Nephron progenitor cell (in vitro differentiated cells): ENCODE results near the gene SPESP1.

ENCODE experiments used
- DNase-seq: peaks from one replicate; pipeline ENCODE4 v3.0.0; 2021
- H3K27ac Mint-ChIP-seq: 2 replicates; pipeline ENCODE4 v1.8.0; 2021; ENCODE audit warnings: mild to moderate bottlenecking, moderate library complexity, mixed read lengths
- H3K27me3 Mint-ChIP-seq: 2 replicates; pipeline ENCODE4 v1.8.0; 2021; ENCODE audit warnings: mild to moderate bottlenecking, low read depth, mixed read lengths; ENCODE audit not compliant: poor library complexity
- H3K36me3 Mint-ChIP-seq: 2 replicates; pipeline ENCODE4 v1.8.0; 2021; ENCODE audit warnings: low read depth, mixed read lengths
- H3K4me1 Mint-ChIP-seq: 2 replicates; pipeline ENCODE4 v1.8.0; 2021; ENCODE audit warnings: mixed read lengths
- H3K4me3 Mint-ChIP-seq: 2 replicates; pipeline ENCODE4 v1.8.0; 2021; ENCODE audit warnings: mild to moderate bottlenecking, moderate library complexity, mixed read lengths
- H3K9me3 Mint-ChIP-seq: 2 replicates; pipeline ENCODE4 v1.8.0; 2021; ENCODE audit warnings: mild to moderate bottlenecking, moderate library complexity, mixed read lengths
- TF ChIP-seq, protein P1 (sequence below): fragments of 200-600 bp; sonication (generic); IDR thresholded peaks from 2 replicates; pipeline ENCODE4 v1.5.0; 2021; ENCODE audit warnings: antibody characterized with exemption

Gene SPESP1

DNA sequence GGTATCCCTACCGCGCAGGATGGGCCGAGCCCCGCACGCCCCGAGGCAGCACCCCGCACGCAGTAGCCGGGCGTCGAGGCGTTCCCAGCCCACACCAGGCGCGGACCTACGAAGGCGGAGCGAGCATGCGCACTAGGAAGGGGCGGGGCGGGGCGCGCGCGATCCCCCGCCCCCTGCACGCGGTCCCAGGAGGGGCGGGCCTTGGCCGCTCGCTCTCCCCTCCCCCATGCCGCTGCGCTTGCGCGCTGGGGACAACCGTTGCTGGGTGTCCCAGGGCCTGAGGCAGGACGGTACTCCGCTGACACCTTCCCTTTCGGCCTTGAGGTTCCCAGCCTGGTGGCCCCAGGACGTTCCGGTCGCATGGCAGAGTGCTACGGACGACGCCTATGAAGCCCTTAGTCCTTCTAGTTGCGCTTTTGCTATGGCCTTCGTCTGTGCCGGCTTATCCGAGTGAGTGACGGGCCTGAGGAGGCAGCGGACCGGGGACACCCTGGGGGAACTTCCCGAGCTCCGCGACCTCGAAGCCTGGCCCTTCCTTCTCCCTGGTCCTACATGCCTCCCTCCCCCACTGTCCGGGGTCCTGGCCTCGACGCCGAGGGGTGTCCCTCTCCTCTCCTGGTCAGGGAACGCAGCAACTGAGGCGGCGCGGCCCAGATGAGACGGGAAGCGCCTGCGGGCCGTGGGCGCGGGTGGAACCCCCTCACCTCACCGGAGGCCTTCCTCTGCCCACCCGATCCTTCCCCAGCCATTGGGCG lies at the start of gene SPESP1:
Gene SPESP1 (plus strand): TSS at position 258 of the 755 bp plus-strand sequence. CDS start 129 bp downstream, at position 387.
- TF ChIP-seq, protein P1, sequence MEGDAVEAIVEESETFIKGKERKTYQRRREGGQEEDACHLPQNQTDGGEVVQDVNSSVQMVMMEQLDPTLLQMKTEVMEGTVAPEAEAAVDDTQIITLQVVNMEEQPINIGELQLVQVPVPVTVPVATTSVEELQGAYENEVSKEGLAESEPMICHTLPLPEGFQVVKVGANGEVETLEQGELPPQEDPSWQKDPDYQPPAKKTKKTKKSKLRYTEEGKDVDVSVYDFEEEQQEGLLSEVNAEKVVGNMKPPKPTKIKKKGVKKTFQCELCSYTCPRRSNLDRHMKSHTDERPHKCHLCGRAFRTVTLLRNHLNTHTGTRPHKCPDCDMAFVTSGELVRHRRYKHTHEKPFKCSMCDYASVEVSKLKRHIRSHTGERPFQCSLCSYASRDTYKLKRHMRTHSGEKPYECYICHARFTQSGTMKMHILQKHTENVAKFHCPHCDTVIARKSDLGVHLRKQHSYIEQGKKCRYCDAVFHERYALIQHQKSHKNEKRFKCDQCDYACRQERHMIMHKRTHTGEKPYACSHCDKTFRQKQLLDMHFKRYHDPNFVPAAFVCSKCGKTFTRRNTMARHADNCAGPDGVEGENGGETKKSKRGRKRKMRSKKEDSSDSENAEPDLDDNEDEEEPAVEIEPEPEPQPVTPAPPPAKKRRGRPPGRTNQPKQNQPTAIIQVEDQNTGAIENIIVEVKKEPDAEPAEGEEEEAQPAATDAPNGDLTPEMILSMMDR: no peak
- no peak for DNase-seq
- Mint-ChIP-seq H3K36me3 (no peaks in the 10 kb centered on the region), H3K27me3 (peaks cover 10% of the 10 kb centered on the region), H3K27ac (no peak within 1 kb of the TSS), H3K9me3 (peaks cover 17% of the 10 kb centered on the region), H3K4me3 (no peak within 1 kb of the TSS), H3K4me1 (peaks cover 14% of the 10 kb centered on the region)

GRCh38 chr15:68885070-68885469 lies 45.3 kb upstream of the SPESP1 start:
- TF ChIP-seq, protein P1: no peak
- Mint-ChIP-seq H3K9me3 (no peaks in the 10 kb centered on the region), H3K36me3 (no peaks in the 10 kb centered on the region)

GRCh38 chr15:68887120-68887519 lies 43.2 kb upstream of the SPESP1 start:
- DNase-seq: no peak
- Mint-ChIP-seq H3K27ac (no peak overlapping the region), H3K27me3 (peaks cover 11% of the 10 kb centered on the region), H3K9me3 (no peaks in the 10 kb centered on the region), H3K36me3 (no peaks in the 10 kb centered on the region), H3K4me3 (no peak overlapping the region), H3K4me1 (no peaks in the 10 kb centered on the region)
- TF ChIP-seq, protein P1: no peak

More at GRCh38 chr15:68885070-68885469, 45.3 kb upstream of the SPESP1 start:
- DNase-seq: no peak
- H3K4me3 Mint-ChIP-seq: no peak overlapping the region
- H3K27ac Mint-ChIP-seq: no peak overlapping the region
- H3K27me3 Mint-ChIP-seq: peaks cover 10% of the 10 kb centered on the region
- no peaks in the 10 kb centered on the region for H3K4me1 Mint-ChIP-seq

DNA sequence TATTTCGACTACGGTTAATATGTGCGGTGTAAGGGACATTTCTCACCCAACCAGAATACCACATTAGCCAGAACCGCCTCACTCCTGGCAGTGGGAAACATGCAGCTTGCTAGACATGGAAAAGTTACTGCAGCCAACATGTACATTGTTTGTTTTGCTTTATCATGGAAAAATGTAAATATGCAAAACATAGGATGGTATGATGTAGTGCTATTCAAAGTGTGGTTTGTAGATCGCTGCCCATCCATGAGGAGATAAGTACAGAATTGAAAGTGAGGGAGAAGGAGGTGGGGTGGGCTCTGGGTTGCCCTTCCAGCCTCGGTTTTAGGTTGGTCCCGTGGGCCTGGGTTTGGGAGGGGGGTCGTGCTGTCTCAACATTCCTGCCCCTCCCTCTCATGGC lies 42.5 kb upstream of the SPESP1 start:
- no peak for DNase-seq
- TF ChIP-seq, protein P1: no peak
- Mint-ChIP-seq H3K4me1 (no peaks in the 10 kb centered on the region), H3K9me3 (peaks cover 3% of the 10 kb centered on the region), H3K4me3 (no peak overlapping the region), H3K27me3 (peaks cover 14% of the 10 kb centered on the region), H3K27ac (no peak overlapping the region), H3K36me3 (no peaks in the 10 kb centered on the region)

DNA sequence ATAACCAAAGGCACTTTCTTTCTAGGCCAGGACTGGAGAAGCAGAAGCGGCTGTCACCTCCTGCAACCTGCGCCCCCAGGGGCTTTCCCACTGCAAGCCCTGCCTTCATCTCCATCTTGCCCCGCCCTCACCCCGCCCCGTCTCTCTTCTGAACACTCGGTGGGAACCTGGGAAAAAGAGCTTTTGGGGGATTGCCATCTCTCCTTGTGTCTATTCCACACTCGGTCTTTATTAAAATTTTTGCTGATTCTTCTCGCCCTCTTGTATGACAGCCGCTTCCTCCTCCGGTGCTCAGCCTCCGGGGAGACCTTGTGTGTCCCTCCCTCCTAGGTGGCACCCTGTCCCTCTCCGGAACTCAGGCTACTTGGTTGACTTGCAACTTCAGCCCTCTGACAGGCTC lies 41.9 kb upstream of the SPESP1 start:
- Mint-ChIP-seq H3K27me3 (peaks cover 19% of the 10 kb centered on the region), H3K9me3 (peaks cover 3% of the 10 kb centered on the region), H3K36me3 (no peaks in the 10 kb centered on the region), H3K4me1 (no peaks in the 10 kb centered on the region), H3K27ac (no peak overlapping the region), H3K4me3 (no peak overlapping the region)
- TF ChIP-seq, protein P1: no peak
- no peak for DNase-seq

DNA sequence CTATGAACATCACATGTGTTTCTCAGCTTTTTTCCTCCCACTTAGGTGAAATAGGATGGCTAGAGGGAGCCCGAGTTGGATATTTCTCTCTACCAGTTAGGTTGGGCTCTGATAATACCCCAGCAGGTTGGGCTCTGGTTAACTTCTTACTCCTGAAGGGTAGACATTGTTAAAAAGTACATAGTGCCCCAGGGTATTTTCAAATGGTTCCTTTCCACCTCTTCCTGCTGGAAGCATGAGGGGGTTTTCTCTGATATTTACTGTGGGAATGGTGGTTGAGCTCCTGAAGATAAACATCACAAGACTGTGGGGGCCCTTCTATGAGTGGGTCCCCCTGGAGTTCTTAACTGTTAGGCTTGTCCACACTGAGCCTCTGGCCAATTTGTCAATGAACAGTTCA lies 36.1 kb upstream of the SPESP1 start:
- DNase-seq: no peak
- Mint-ChIP-seq H3K4me3 (no peak overlapping the region), H3K9me3 (peaks cover 7% of the 10 kb centered on the region), H3K27ac (no peak overlapping the region), H3K36me3 (no peaks in the 10 kb centered on the region), H3K4me1 (no peaks in the 10 kb centered on the region), H3K27me3 (peaks cover 26% of the 10 kb centered on the region)
- TF ChIP-seq, protein P1: no peak
